Ureter (tissue), 1 donor: ENCODE measurements around the gene LRRC4C. TPM values are rescaled to one million over a fixed set of nuclear protein-coding genes. Genes with fewer than 3 reads are reported as not detected.

Source experiments
- DNase-seq: peaks from one replicate; pipeline ENCODE4 v3.0.0-alpha.2; 2020; ENCODE audit warnings: low spot score
- total RNA-seq: library from RNA; stranded (reverse); gene quantifications from one replicate; pipeline ENCODE4 v1.2.4, GENCODE V29; 2023
- donor health status: DM: yes; HTN: yes; CAD: no.

Gene LRRC4C
- total RNA-seq, 1 donor from 2014 or later = 3.6 TPM

GRCh38 chr11:41119484-41119883, 340.0 kb downstream of the LRRC4C start:
- no peak for DNase-seq

- DNase-seq = no peak
Observed at GRCh38 chr11:41118521-41118920, 340.9 kb downstream of the LRRC4C start.

GRCh38 chr11:41116970-41117369, 342.5 kb downstream of the LRRC4C start:
- DNase-seq = no peak

- no peak for DNase-seq
Observed at GRCh38 chr11:41115066-41115465, 344.4 kb downstream of the LRRC4C start.

GRCh38 chr11:41113160-41113559, 346.3 kb downstream of the LRRC4C start:
- DNase-seq = no peak

- DNase-seq = no peak
Observed at GRCh38 chr11:41110527-41110926, 348.9 kb downstream of the LRRC4C start.

- no peak for DNase-seq
Observed at GRCh38 chr11:41102471-41102870, 357.0 kb downstream of the LRRC4C start.

- no peak for DNase-seq
Observed at GRCh38 chr11:41099654-41100053, 359.8 kb downstream of the LRRC4C start.

- no peak for DNase-seq
Observed at GRCh38 chr11:41085123-41085522, 374.3 kb downstream of the LRRC4C start.

- no peak for DNase-seq
Observed at GRCh38 chr11:41081756-41082285, 377.6 kb downstream of the LRRC4C start.

GRCh38 chr11:41074318-41074717, 385.1 kb downstream of the LRRC4C start:
- no peak for DNase-seq

GRCh38 chr11:41065432-41065831, 394.0 kb downstream of the LRRC4C start:
- no peak for DNase-seq

GRCh38 chr11:41058138-41058537, 401.3 kb downstream of the LRRC4C start:
- no peak for DNase-seq

- DNase-seq = no peak
Observed at GRCh38 chr11:41056892-41057569, 402.4 kb downstream of the LRRC4C start.

- no peak for DNase-seq
Observed at GRCh38 chr11:41053894-41054293, 405.6 kb downstream of the LRRC4C start.

- no peak for DNase-seq
Observed at GRCh38 chr11:41051919-41052635, 407.4 kb downstream of the LRRC4C start.

GRCh38 chr11:41050791-41051190, 408.7 kb downstream of the LRRC4C start:
- no peak for DNase-seq

- DNase-seq = no peak
Observed at GRCh38 chr11:41047229-41047628, 412.2 kb downstream of the LRRC4C start.

GRCh38 chr11:41045266-41045665, 414.2 kb downstream of the LRRC4C start:
- DNase-seq = no peak

GRCh38 chr11:41044747-41045146, 414.7 kb downstream of the LRRC4C start:
- DNase-seq = no peak

GRCh38 chr11:41042688-41043087, 416.8 kb downstream of the LRRC4C start:
- DNase-seq = no peak

GRCh38 chr11:41040474-41040873, 419.0 kb downstream of the LRRC4C start:
- no peak for DNase-seq

- no peak for DNase-seq
Observed at GRCh38 chr11:41039592-41039991, 419.9 kb downstream of the LRRC4C start.
